ENCODE data around the gene WDR72.

DNA sequence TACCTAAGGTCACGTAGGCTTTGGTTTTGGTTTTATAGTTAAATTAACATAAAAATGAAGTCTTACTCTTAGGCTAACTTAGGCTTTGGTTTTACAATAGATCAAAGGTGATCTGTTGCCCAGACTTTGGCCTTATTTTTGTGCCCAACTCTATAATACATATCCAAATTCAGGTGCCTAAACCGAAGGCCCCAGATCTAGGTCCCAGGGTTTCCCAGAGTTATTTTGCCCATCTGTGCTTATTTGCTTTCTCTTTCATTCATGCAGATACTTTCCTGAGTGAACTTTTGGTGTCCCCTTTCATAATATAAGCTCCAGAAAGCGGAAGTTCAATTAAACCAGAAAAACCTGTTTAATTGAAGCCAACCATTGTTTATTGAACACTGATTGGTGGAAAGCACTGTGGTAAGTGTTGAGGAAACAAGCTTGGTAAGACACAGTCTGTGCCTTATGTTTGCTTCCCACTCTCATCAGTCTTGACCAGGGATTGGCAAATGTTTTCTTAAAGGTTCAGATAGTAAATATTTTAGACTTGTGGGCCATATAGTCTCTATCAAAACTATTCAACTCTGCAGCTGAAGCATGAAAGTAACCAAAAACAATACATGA is 209.7 kb downstream of the WDR72 start:
- TF ChIP-seq POLR2A (IDR thresholded peaks at IDR 0.05; ENCODE audit: low read depth) (no peak), POLR2AphosphoS5 (IDR thresholded peaks at IDR 0.05) (no peak)
- TF ChIP-seq, protein P1, sequence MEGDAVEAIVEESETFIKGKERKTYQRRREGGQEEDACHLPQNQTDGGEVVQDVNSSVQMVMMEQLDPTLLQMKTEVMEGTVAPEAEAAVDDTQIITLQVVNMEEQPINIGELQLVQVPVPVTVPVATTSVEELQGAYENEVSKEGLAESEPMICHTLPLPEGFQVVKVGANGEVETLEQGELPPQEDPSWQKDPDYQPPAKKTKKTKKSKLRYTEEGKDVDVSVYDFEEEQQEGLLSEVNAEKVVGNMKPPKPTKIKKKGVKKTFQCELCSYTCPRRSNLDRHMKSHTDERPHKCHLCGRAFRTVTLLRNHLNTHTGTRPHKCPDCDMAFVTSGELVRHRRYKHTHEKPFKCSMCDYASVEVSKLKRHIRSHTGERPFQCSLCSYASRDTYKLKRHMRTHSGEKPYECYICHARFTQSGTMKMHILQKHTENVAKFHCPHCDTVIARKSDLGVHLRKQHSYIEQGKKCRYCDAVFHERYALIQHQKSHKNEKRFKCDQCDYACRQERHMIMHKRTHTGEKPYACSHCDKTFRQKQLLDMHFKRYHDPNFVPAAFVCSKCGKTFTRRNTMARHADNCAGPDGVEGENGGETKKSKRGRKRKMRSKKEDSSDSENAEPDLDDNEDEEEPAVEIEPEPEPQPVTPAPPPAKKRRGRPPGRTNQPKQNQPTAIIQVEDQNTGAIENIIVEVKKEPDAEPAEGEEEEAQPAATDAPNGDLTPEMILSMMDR (IDR thresholded peaks at IDR 0.05) = no peak
